ENCODE measurements around the gene DHRS2.
"Not testable (repeated sequence)": the region's sequence is repeated elsewhere in the genome, so short reads cannot be mapped to it uniquely, and the experiment has no call there.

Gene DHRS2

GRCh38 chr14:23667134-23667533, 31.0 kb downstream of the DHRS2 start:
- WGBS, 2 experiments (ENCODE audit: insufficient coverage in 2 of 2), result 94% methylated on average over 3 of the region's 3 CpGs; no CpG with 5 or more reads in 1 of the 2 experiments
- H3K27ac ChIP-seq (ENCODE audit: low read depth, low read length, severe bottlenecking), result no peak overlapping the region
- H3K4me3 ChIP-seq (ENCODE audit: extremely low read depth, insufficient read depth, low read length, poor library complexity, severe bottlenecking), result no peak overlapping the region
- no peaks in the 10 kb centered on the region for H3K36me3 ChIP-seq (ENCODE audit: control insufficient read depth, insufficient read depth, low read length)
- H3K4me1 ChIP-seq (ENCODE audit: control insufficient read depth, insufficient read depth, low read length, poor library complexity, severe bottlenecking), result no peaks in the 10 kb centered on the region
- peaks cover 4% of the 10 kb centered on the region for H3K9me3 ChIP-seq (ENCODE audit: control insufficient read depth, low read length)

GRCh38 chr14:23669441-23669840, 33.3 kb downstream of the DHRS2 start:
- Histone ChIP-seq H3K4me3 (ENCODE audit: extremely low read depth, insufficient read depth, low read length, poor library complexity, severe bottlenecking) (no peak overlapping the region), H3K36me3 (ENCODE audit: control insufficient read depth, insufficient read depth, low read length) (no peaks in the 10 kb centered on the region), H3K27ac (ENCODE audit: low read depth, low read length, severe bottlenecking) (no peak overlapping the region), H3K9me3 (ENCODE audit: control insufficient read depth, low read length) (peaks cover 4% of the 10 kb centered on the region), H3K4me1 (ENCODE audit: control insufficient read depth, insufficient read depth, low read length, poor library complexity, severe bottlenecking) (no peaks in the 10 kb centered on the region)
- 94 to 100% methylated on average over 1 to 2 of the region's 5 CpGs for WGBS, 2 experiments (ENCODE audit: insufficient coverage in 2 of 2)

DNA sequence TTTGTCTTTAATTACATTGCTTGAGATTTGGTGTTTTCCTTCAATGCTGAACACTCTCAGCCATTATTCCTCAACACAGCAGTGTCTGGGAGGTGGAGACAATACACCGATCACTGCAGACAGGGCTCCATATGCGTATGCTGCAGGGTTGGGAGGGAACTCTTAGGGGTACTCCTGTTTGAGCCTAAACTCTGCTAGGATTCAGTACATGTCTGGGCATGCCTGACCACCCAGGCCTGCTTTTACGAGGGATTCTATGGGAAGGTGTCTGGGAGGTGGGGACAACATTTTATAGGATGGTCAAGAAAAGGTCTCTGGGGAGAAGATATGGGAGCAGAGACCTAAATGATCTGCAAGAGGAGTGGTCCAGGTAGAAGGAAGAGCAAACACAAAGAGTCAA, 34.3 kb downstream of the DHRS2 start:
- Histone ChIP-seq H3K4me3 (ENCODE audit: extremely low read depth, insufficient read depth, low read length, poor library complexity, severe bottlenecking) (no peak overlapping the region), H3K4me1 (ENCODE audit: control insufficient read depth, insufficient read depth, low read length, poor library complexity, severe bottlenecking) (no peaks in the 10 kb centered on the region), H3K27ac (ENCODE audit: low read depth, low read length, severe bottlenecking) (no peak overlapping the region), H3K36me3 (ENCODE audit: control insufficient read depth, insufficient read depth, low read length) (no peaks in the 10 kb centered on the region), H3K9me3 (ENCODE audit: control insufficient read depth, low read length) (peaks cover 4% of the 10 kb centered on the region)
- 87 to 100% methylated on average over 2 to 3 of the region's 3 CpGs for WGBS, 2 experiments (ENCODE audit: insufficient coverage in 2 of 2)

- H3K4me3 ChIP-seq (ENCODE audit: extremely low read depth, insufficient read depth, low read length, poor library complexity, severe bottlenecking), result no peak overlapping the region
- 75 to 100% methylated on average over 1 of the region's 1 CpG for WGBS, 2 experiments (ENCODE audit: insufficient coverage in 2 of 2)
- no peaks in the 10 kb centered on the region for H3K4me1 ChIP-seq (ENCODE audit: control insufficient read depth, insufficient read depth, low read length, poor library complexity, severe bottlenecking)
- no peaks in the 10 kb centered on the region for H3K36me3 ChIP-seq (ENCODE audit: control insufficient read depth, insufficient read depth, low read length)
- H3K9me3 ChIP-seq (ENCODE audit: control insufficient read depth, low read length), result peaks cover 4% of the 10 kb centered on the region
- no peak overlapping the region for H3K27ac ChIP-seq (ENCODE audit: low read depth, low read length, severe bottlenecking)
Measured at GRCh38 chr14:23672200-23672599, 36.0 kb downstream of the DHRS2 start.

GRCh38 chr14:23675337-23675736, 39.2 kb downstream of the DHRS2 start:
- Histone ChIP-seq H3K9me3 (ENCODE audit: control insufficient read depth, low read length) (peaks cover 4% of the 10 kb centered on the region), H3K4me3 (ENCODE audit: extremely low read depth, insufficient read depth, low read length, poor library complexity, severe bottlenecking) (no peak overlapping the region), H3K4me1 (ENCODE audit: control insufficient read depth, insufficient read depth, low read length, poor library complexity, severe bottlenecking) (no peaks in the 10 kb centered on the region), H3K36me3 (ENCODE audit: control insufficient read depth, insufficient read depth, low read length) (no peaks in the 10 kb centered on the region), H3K27ac (ENCODE audit: low read depth, low read length, severe bottlenecking) (no peak overlapping the region)
- 100% methylated on average over 1 of the region's 2 CpGs; no CpG with 5 or more reads in 1 of the 2 experiments for WGBS, 2 experiments (ENCODE audit: insufficient coverage in 2 of 2)

- Histone ChIP-seq H3K4me1 (ENCODE audit: control insufficient read depth, insufficient read depth, low read length, poor library complexity, severe bottlenecking) (no peaks in the 10 kb centered on the region), H3K36me3 (ENCODE audit: control insufficient read depth, insufficient read depth, low read length) (no peaks in the 10 kb centered on the region)
- 86 to 94% methylated on average over 2 of the region's 4 CpGs for WGBS, 2 experiments (ENCODE audit: insufficient coverage in 2 of 2)
Measured at GRCh38 chr14:23675906-23676305, 39.7 kb downstream of the DHRS2 start.

DNA sequence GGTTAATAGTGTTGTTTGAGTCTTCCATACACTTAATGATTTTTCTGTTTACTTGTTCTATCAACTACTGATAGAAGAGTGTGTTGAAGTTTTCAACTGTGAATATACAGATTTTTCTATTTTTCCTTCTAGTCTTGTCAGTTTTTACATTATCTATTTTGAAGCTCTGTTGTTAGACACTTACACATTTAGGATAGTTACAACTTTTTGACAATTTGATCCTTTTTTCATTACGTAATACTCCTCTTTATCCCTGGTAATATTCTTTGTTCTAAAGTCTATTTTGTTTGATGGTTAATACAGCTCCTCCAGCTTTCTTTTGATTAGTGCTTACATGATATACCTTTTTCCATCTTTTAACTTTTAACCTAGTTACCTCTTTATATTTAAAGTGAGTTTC, 45.2 kb downstream of the DHRS2 start:
- H3K4me3 ChIP-seq (ENCODE audit: extremely low read depth, insufficient read depth, low read length, poor library complexity, severe bottlenecking), result no peak overlapping the region
- no peaks in the 10 kb centered on the region for H3K36me3 ChIP-seq (ENCODE audit: control insufficient read depth, insufficient read depth, low read length)
- H3K9me3 ChIP-seq (ENCODE audit: control insufficient read depth, low read length), result no peaks in the 10 kb centered on the region
- H3K27ac ChIP-seq (ENCODE audit: low read depth, low read length, severe bottlenecking), result no peak overlapping the region
- no CpG with 5 or more reads among the region's 1 CpG for WGBS, 2 experiments (ENCODE audit: insufficient coverage in 2 of 2)
- H3K4me1 ChIP-seq (ENCODE audit: control insufficient read depth, insufficient read depth, low read length, poor library complexity, severe bottlenecking), result no peaks in the 10 kb centered on the region

More at GRCh38 chr14:23675906-23676305, 39.7 kb downstream of the DHRS2 start:
- H3K4me3 ChIP-seq (ENCODE audit: extremely low read depth, insufficient read depth, low read length, poor library complexity, severe bottlenecking), result no peak overlapping the region
- H3K9me3 ChIP-seq (ENCODE audit: control insufficient read depth, low read length), result peaks cover 4% of the 10 kb centered on the region
- H3K27ac ChIP-seq (ENCODE audit: low read depth, low read length, severe bottlenecking), result no peak overlapping the region

DNA sequence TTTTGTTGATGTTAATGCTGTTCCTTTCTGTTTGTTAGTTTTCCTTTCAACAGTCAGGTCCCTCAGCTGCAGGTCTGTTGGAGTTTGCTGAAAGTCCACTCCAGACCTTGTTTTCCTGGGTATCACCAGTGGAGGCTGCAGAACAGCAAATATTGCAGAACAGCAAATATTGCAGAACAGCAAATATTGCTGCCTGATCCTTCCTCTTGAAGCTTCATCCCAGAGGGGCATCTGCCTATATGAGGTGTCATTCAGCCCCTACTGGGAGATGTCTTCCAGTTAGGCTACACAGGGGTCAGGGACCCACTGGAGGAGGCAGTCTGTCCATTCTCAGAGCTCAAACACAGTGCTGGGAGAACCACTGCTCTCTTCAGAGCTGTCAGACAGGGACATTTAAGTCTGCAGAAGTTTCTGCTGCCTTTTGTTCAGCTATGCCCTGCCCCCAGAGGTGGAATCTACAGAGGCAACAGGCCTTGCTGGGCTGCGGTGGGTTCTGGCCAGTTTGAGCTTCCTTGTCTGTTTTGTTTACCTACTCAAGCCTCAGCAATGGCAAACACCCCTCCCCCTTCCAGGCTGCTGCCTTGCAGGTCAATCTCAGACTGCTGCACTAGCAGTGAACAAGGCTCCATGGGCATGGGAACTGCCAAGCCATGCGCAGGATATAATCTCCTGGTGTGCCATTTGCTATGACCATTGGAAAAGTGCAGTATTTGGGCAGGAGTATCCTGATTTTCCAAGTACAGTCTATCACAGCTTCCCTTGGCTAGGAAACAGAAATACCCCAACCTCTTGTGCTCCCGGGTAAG, 53.7 kb downstream of the DHRS2 start:
- peaks cover 22% of the 10 kb centered on the region for H3K4me1 ChIP-seq (ENCODE audit: control insufficient read depth, insufficient read depth, low read length, poor library complexity, severe bottlenecking)
- not testable (repeated sequence) for H3K36me3 ChIP-seq (ENCODE audit: control insufficient read depth, insufficient read depth, low read length); H3K9me3 ChIP-seq (ENCODE audit: control insufficient read depth, low read length); H3K4me3 ChIP-seq (ENCODE audit: extremely low read depth, insufficient read depth, low read length, poor library complexity, severe bottlenecking); H3K27ac ChIP-seq (ENCODE audit: low read depth, low read length, severe bottlenecking)
- WGBS, 2 experiments (ENCODE audit: insufficient coverage in 2 of 2), result 88 to 100% methylated on average over 3 of the region's 3 CpGs

GRCh38 chr14:23692416-23692815, 56.3 kb downstream of the DHRS2 start:
- peaks cover 31% of the 10 kb centered on the region for H3K4me1 ChIP-seq (ENCODE audit: control insufficient read depth, insufficient read depth, low read length, poor library complexity, severe bottlenecking)
- no peak overlapping the region for H3K27ac ChIP-seq (ENCODE audit: low read depth, low read length, severe bottlenecking)
- WGBS, 2 experiments (ENCODE audit: insufficient coverage in 2 of 2), result 83% methylated on average over 1 of the region's 1 CpG; no CpG with 5 or more reads in 1 of the 2 experiments
- no peaks in the 10 kb centered on the region for H3K36me3 ChIP-seq (ENCODE audit: control insufficient read depth, insufficient read depth, low read length)
- H3K9me3 ChIP-seq (ENCODE audit: control insufficient read depth, low read length), result peaks cover 4% of the 10 kb centered on the region
- H3K4me3 ChIP-seq (ENCODE audit: extremely low read depth, insufficient read depth, low read length, poor library complexity, severe bottlenecking), result no peak overlapping the region

GRCh38 chr14:23693252-23693775, 57.1 kb downstream of the DHRS2 start:
- 90 to 92% methylated on average over 11 of the region's 11 CpGs for WGBS, 2 experiments (ENCODE audit: insufficient coverage in 2 of 2)
- Histone ChIP-seq H3K36me3 (ENCODE audit: control insufficient read depth, insufficient read depth, low read length) (no peaks in the 10 kb centered on the region), H3K9me3 (ENCODE audit: control insufficient read depth, low read length) (peaks cover 4% of the 10 kb centered on the region), H3K4me1 (ENCODE audit: control insufficient read depth, insufficient read depth, low read length, poor library complexity, severe bottlenecking) (peaks cover 31% of the 10 kb centered on the region), H3K4me3 (ENCODE audit: extremely low read depth, insufficient read depth, low read length, poor library complexity, severe bottlenecking) (no peak overlapping the region), H3K27ac (ENCODE audit: low read depth, low read length, severe bottlenecking) (no peak overlapping the region)

All from mesodermal cell (in vitro differentiated cells).